Measurements from ENCODE around the gene ZNF503. TPM values are rescaled to one million over a fixed set of nuclear protein-coding genes. Genes with fewer than 3 reads are reported as not detected.

Gene ZNF503
- total and polyA plus RNA-seq, 7 donors, result 1.1 to 5.7 (median 2.3) TPM

- intact Hi-C loops (cut with DNase I), result loop anchor here (10.0 kb wide), 3 partner anchors 248 to 1138 kb away; no protein-coding TSS in a partner anchor
- H3K36me3 ChIP-seq (ENCODE audit: insufficient read depth in 1 of 2, low read depth in 1 of 2), result no peaks in the 10 kb centered on the region
- H3K9me3 ChIP-seq, result no peaks in the 10 kb centered on the region
- peaks cover 11% of the 10 kb centered on the region for H3K4me1 ChIP-seq
- H3K4me3 ChIP-seq, result peak overlapping the region; percentile 84
- ATAC-seq, result no peak
- 60 to 68% (median 63%) methylated on average over 37 of the region's 37 CpGs for WGBS, 3 donors
- no peak for TF ChIP-seq CTCF (IDR thresholded peaks at IDR 0.05)
- H3K27me3 ChIP-seq (ENCODE audit: insufficient read depth in 3 of 3, low read length in 2 of 3), result peaks cover 4 to 75% (median 5%) of the 10 kb centered on the region in 3 donors
- no peak for DNase-seq
- no peak overlapping the region for H3K27ac ChIP-seq
Observed at GRCh38 chr10:75407224-75407712, 5.7 kb upstream of the ZNF503 start.

GRCh38 chr10:75406462-75407223 lies 5.1 kb upstream of the ZNF503 start:
- no peak for DNase-seq
- H3K27ac ChIP-seq, result no peak overlapping the region
- TF ChIP-seq CTCF (IDR thresholded peaks at IDR 0.05), result no peak
- H3K9me3 ChIP-seq, result no peaks in the 10 kb centered on the region
- 88 to 91% (median 89%) methylated on average over 29 of the region's 29 CpGs for WGBS, 3 donors
- no peaks in the 10 kb centered on the region for H3K36me3 ChIP-seq (ENCODE audit: insufficient read depth in 1 of 2, low read depth in 1 of 2)
- intact Hi-C loops (cut with DNase I), result loop anchor here (10.0 kb wide), 3 partner anchors 248 to 1138 kb away; no protein-coding TSS in a partner anchor
- peaks cover 4 to 75% (median 5%) of the 10 kb centered on the region in 3 donors for H3K27me3 ChIP-seq (ENCODE audit: insufficient read depth in 3 of 3, low read length in 2 of 3)
- H3K4me3 ChIP-seq, result no peak overlapping the region
- peaks cover 11% of the 10 kb centered on the region for H3K4me1 ChIP-seq
- ATAC-seq, result no peak

GRCh38 chr10:75405598-75406461 lies 4.3 kb upstream of the ZNF503 start:
- 77 to 82% (median 80%) methylated on average over 30 to 39 of the region's 39 CpGs for WGBS, 3 donors
- no peak for DNase-seq
- Histone ChIP-seq H3K36me3 (ENCODE audit: insufficient read depth in 1 of 2, low read depth in 1 of 2) (no peaks in the 10 kb centered on the region), H3K27ac (no peak overlapping the region), H3K4me3 (no peak overlapping the region), H3K9me3 (no peaks in the 10 kb centered on the region), H3K4me1 (peaks cover 11% of the 10 kb centered on the region), H3K27me3 (ENCODE audit: insufficient read depth in 3 of 3, low read length in 2 of 3) (peaks cover 4 to 80% (median 5%) of the 10 kb centered on the region in 3 donors)
- no peak for ATAC-seq
- intact Hi-C loops (cut with DNase I), result loop anchor here (10.0 kb wide), 3 partner anchors 249 to 1139 kb away; no protein-coding TSS in a partner anchor
- no peak for TF ChIP-seq CTCF (IDR thresholded peaks at IDR 0.05)

- H3K27me3 ChIP-seq (ENCODE audit: insufficient read depth in 3 of 3, low read length in 2 of 3), result peaks cover 4 to 75% (median 5%) of the 10 kb centered on the region in 3 donors
- peaks cover 11% of the 10 kb centered on the region for H3K4me1 ChIP-seq
- no peak for DNase-seq
- no peak for ATAC-seq
- no peak for TF ChIP-seq CTCF (IDR thresholded peaks at IDR 0.05)
- H3K9me3 ChIP-seq, result no peaks in the 10 kb centered on the region
- H3K27ac ChIP-seq, result no peak overlapping the region
- intact Hi-C loops (cut with DNase I), result loop anchor here (5.0 to 10.0 kb wide), 7 partner anchors 108 to 1140 kb away; no protein-coding TSS in a partner anchor
- H3K36me3 ChIP-seq (ENCODE audit: insufficient read depth in 1 of 2, low read depth in 1 of 2), result no peaks in the 10 kb centered on the region
- WGBS, 3 donors, result 49 to 57% (median 55%) methylated on average over 55 to 56 of the region's 56 CpGs
- peak overlapping the region; percentile 90 for H3K4me3 ChIP-seq
Observed at GRCh38 chr10:75404815-75405597, 3.4 kb upstream of the ZNF503 start.

All from psoas muscle (tissue), 8 donors.